Osteoblast (primary cell): ENCODE measurements around the gene LZTR1. TPM values are rescaled to one million over a fixed set of nuclear protein-coding genes. Genes with fewer than 3 reads are reported as not detected.

Experiments
- DNase-seq: peaks from one replicate; pipeline ENCODE4 v3.0.0; 2011; ENCODE audit warnings: low spot score, mixed read lengths; ENCODE audit not compliant: insufficient read length; ENCODE audit errors: missing footprints
- H2AFZ ChIP-seq: 2 replicates; pipeline ENCODE4 v1.6.0; 2011; ENCODE audit warnings: mild to moderate bottlenecking, low read length
- H3K27ac ChIP-seq: 2 replicates; pipeline ENCODE4 v1.5.1; 2011; ENCODE audit warnings: mild to moderate bottlenecking, low read depth, low read length, moderate library complexity
- H3K27me3 ChIP-seq: 2 replicates; pipeline ENCODE4 v1.6.0; 2012; ENCODE audit warnings: mild to moderate bottlenecking, control low read depth, inconsistent platforms, low read length, moderate library complexity; ENCODE audit not compliant: insufficient read depth
- H3K36me3 ChIP-seq: 2 replicates; pipeline ENCODE4 v1.5.1; 2011; ENCODE audit warnings: mild to moderate bottlenecking, low read length, control low read depth, moderate library complexity; ENCODE audit not compliant: insufficient read depth
- H3K4me1 ChIP-seq: 2 replicates; pipeline ENCODE4 v1.5.1; 2011; ENCODE audit warnings: mild to moderate bottlenecking, low read length, control low read depth, moderate library complexity; ENCODE audit not compliant: insufficient read depth
- H3K4me2 ChIP-seq: 2 replicates; pipeline ENCODE4 v1.6.0; 2011; ENCODE audit warnings: mild to moderate bottlenecking, low read length; ENCODE audit not compliant: insufficient read depth
- H3K4me3 ChIP-seq: fragments of 200-600 bp; sonication (generic); 3 replicates; pipeline ENCODE4 v1.5.1; 2012; ENCODE audit warnings: mild to moderate bottlenecking, low read length, inconsistent platforms; ENCODE audit not compliant: insufficient read depth
- H3K79me2 ChIP-seq: 2 replicates; pipeline ENCODE4 v1.6.0; 2012; ENCODE audit warnings: mild to moderate bottlenecking, low read length, control low read depth, inconsistent platforms; ENCODE audit not compliant: insufficient read depth
- H3K9me3 ChIP-seq: 2 replicates; pipeline ENCODE4 v1.5.1; 2011; ENCODE audit warnings: low read depth, low read length, control low read depth
- H4K20me1 ChIP-seq: 2 replicates; pipeline ENCODE4 v1.6.0; 2012; ENCODE audit warnings: mild to moderate bottlenecking, low read length, control low read depth; ENCODE audit not compliant: insufficient read depth
- CTCF ChIP-seq: IDR thresholded peaks from 2 replicates; pipeline ENCODE4 v1.5.1; 2011; ENCODE audit warnings: mild to moderate bottlenecking, low read depth, low read length, moderate library complexity; ENCODE audit errors: extremely low read depth
- total RNA-seq: library from RNA; depleted of rRNA; stranded (reverse); fragments of >200 nt; gene quantifications from 2 replicates; pipeline ENCODE4 v1.2.3, GENCODE V29; 2012

The LZTR1 gene
- total RNA-seq, 1 donor: 56.8 TPM

DNA sequence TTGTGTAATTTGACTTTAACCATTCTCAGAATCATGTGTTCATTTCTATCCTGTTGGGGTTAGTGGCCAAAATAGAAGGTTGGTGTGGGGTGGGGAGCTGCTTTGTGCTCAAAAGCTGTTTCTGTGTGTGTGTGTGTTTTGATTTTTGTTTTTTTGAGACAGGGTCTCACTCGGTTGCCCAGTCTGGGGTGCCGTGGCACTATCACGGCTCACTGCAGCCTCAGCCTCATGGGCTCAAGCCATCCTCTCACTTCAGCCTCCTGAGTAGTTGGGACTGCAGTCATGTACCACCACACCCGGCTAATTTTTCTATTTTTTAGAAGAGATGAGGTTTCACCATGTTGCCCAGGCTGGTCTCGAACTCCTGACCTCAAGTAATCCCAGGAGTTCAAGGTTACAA is 33.1 kb upstream of the LZTR1 start:
- Histone ChIP-seq H3K9me3 (no peaks in the 10 kb centered on the region), H3K27ac (no peak overlapping the region), H3K36me3 (peaks cover 46% of the 10 kb centered on the region), H2AFZ (no peak overlapping the region), H3K79me2 (peaks cover 99% of the 10 kb centered on the region), H4K20me1 (peaks cover 66% of the 10 kb centered on the region), H3K27me3 (no peaks in the 10 kb centered on the region), H3K4me2 (no peak overlapping the region), H3K4me1 (peaks cover 17% of the 10 kb centered on the region), H3K4me3 (no peak overlapping the region)
- TF ChIP-seq CTCF: no peak
- no peak for DNase-seq

- Histone ChIP-seq H2AFZ (no peak overlapping the region), H3K27ac (no peak overlapping the region), H3K79me2 (peaks cover 92% of the 10 kb centered on the region), H3K9me3 (no peaks in the 10 kb centered on the region), H3K4me2 (no peak overlapping the region), H4K20me1 (peaks cover 69% of the 10 kb centered on the region), H3K4me1 (peaks cover 17% of the 10 kb centered on the region), H3K36me3 (peaks cover 46% of the 10 kb centered on the region), H3K27me3 (no peaks in the 10 kb centered on the region), H3K4me3 (no peak overlapping the region)
- DNase-seq: peak; percentile 54
- TF ChIP-seq CTCF: no peak
These were observed 32.4 kb upstream of the LZTR1 start for GRCh38 chr22:20949698-20950183.

DNA sequence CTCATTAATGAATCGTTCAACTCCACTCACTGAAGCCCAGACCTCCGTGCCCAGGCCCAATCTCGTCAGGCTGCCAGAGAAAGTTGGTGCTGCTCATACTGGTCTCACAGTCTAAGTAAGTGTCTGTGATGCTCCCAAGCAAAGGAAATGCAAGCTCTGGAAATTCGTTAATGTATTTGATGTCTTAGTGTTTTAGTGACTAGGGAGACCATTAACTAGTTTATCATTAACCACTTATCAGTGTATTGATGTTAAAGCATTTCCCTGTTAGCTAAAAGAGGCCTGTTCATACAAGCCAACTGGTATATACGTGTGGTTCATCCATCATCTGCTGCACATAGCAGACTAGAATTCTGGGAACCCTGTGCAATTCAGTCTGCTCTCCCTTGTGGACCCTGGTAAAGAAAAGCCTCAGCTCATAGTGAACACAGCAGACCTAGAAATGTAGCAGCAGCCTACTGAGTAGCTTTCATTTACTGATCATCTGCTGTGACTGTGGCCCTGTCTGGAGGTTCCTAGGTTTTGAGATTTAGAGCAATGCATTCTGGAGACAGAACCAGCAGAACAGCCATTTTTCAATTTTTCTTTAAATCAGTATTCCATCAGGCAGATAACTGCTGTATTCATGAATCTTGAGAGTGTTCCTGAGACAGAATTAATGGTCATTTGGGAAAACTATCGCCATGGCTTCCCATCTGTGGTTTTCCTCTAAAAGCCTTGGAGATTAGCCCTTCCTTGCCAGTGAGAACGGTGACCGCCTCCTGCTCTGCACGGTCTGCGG is 30.8 kb upstream of the LZTR1 start:
- TF ChIP-seq CTCF: no peak
- Histone ChIP-seq H3K36me3 (peaks cover 46% of the 10 kb centered on the region), H3K4me1 (peaks cover 7% of the 10 kb centered on the region), H3K27ac (no peak overlapping the region), H3K27me3 (no peaks in the 10 kb centered on the region), H3K9me3 (no peaks in the 10 kb centered on the region), H3K79me2 (peaks cover 76% of the 10 kb centered on the region), H4K20me1 (peaks cover 59% of the 10 kb centered on the region), H3K4me2 (no peak overlapping the region), H3K4me3 (no peak overlapping the region), H2AFZ (no peak overlapping the region)
- DNase-seq: no peak

- H3K9me3 ChIP-seq: no peaks in the 10 kb centered on the region
- no peak overlapping the region for H2AFZ ChIP-seq
- H3K4me3 ChIP-seq: no peak overlapping the region
- no peak overlapping the region for H3K27ac ChIP-seq
- no peak for TF ChIP-seq CTCF
- H3K4me2 ChIP-seq: no peak overlapping the region
- H4K20me1 ChIP-seq: peaks cover 53% of the 10 kb centered on the region
- peaks cover 8% of the 10 kb centered on the region for H3K4me1 ChIP-seq
- no peaks in the 10 kb centered on the region for H3K27me3 ChIP-seq
- DNase-seq: no peak
- H3K36me3 ChIP-seq: peaks cover 46% of the 10 kb centered on the region
- peaks cover 70% of the 10 kb centered on the region for H3K79me2 ChIP-seq
These were observed 30.1 kb upstream of the LZTR1 start for GRCh38 chr22:20951932-20952380.
